GM19452 (cell line): ENCODE measurements around the gene SLX4IP.
A peak's percentile ranks its signal among the peaks of the same experiment; 100 is the strongest.

ENCODE experiments used
- ATAC-seq: cut with Tn5 transposase; IDR thresholded peaks from one replicate; pipeline ENCODE4 v1.9.1; 2021; ENCODE audit not compliant: unreplicated experiment

The SLX4IP gene

GRCh38 chr20:10547276-10548114, 112.4 kb downstream of the SLX4IP start:
- no peak for ATAC-seq

DNA sequence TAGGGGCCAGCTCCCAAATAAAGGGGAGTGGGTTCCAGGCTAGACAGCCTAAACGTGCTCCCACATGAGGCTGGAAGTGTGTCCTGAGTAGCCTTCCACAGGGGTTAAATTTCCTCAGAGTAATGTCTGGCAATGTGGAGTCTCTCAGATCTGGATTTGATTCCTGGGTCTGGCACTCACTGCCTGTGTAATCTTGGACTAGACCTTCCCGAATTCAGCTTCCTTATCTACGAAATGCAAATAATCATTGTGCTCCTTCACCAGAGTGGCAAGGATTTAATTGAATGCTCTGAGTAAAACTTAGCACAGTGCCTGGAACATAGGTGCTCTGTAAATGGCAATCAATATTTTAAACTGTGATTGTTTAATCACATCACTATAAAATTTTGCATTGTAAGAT, 114.4 kb downstream of the SLX4IP start:
- no peak for ATAC-seq

GRCh38 chr20:10550204-10551118, 115.4 kb downstream of the SLX4IP start:
- no peak for ATAC-seq

DNA sequence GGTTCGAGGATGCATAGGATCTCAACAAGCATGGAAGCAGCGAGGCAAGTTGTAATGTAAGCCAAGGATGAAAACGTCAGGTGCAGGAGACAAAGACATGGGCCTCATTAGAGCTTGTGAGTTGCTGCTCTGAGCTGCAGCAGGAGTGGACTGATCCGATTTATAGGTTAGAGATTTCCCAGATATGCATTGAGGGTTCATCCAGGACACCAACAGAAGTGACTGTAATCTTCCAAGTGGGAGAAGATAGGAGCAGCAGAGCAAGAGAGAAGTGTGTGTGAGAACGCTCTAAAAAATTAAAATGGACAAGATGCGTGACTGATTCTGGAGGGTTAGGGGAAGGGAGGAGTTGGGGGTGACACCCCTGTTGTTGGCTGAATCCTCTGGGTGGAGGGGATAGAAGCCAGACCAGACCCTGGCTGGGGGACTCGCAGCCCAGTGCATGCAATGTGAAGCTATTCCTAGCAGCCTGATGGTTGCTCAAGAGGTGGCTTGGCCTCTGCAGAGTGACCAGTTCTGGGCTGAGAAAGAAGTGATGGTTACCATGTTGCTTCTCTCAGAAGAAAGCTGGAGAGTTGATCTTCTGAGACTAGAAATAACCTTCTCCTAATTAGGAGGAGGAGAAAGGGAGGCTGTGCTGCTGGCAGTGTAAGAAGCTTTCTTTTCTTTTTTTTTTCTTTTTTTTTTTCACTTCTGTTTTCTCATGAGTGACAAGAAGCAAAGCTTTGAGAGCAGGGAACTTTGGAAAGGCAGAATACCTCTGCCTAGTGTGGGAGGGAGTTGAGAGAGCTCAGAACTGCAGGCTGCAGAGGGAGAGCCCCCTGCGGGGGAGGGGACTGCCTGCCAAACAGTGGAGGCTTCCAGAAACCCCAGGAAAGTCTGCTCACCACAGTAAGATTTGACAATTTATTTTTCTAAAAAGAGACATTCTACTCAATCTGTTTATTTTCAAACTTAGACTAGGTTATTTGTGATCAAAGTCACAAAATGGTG, 116.9 kb downstream of the SLX4IP start:
- no peak for ATAC-seq

DNA sequence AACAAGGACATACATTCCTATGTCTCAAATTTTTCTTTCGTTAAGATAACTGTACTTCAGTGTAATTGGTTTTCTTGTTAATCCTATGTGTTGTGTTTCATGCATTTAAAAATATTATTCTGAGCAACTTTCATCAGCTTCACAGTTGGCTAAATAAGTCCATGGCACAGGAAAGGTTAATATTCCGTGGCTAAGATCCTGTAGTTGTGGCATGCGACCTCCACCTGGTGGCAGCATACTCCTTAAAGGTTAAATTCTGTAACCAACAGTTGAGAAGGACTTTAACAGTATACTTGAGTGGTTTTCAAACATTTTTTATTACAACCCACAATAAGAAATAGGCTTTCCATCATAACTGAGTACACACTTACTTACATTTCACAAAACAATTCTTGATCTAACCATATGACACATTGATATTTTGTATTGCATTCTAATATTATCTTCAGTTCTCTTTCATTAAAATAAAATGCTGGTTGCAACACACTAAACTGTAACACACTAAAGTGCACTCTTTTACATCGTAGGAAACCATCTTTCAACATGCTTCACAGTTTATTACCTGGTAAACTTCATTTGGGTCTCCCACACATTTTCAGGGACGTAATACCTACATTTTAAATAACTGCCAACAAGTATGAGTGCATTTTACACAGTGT, 118.3 kb downstream of the SLX4IP start:
- ATAC-seq, result peak; percentile 68

DNA sequence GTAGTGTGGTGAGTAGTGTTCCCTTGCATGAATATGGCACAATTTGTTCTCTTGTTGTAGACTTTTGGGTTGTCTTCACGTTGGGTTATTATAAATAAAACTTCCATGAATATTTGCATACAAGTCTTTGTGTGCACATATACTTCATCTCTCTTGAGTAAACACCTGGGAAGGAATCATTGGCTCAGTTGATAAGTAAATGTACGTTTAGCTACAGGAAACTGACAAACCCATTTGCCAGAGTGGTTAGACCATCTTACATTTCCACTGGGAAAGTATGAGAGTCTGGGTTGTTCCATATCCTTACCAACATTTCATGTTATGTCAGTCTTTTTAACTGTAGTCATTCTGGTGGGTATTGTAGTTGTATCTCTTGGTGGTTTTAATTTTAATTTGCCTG, 119.2 kb downstream of the SLX4IP start:
- no peak for ATAC-seq

GRCh38 chr20:10555393-10555792, 120.3 kb downstream of the SLX4IP start:
- ATAC-seq, result no peak

- ATAC-seq, result no peak
Observed at GRCh38 chr20:10555865-10556308, 120.8 kb downstream of the SLX4IP start.

- no peak for ATAC-seq
Observed at GRCh38 chr20:10556519-10557083, 121.5 kb downstream of the SLX4IP start.

- ATAC-seq, result no peak
Observed at GRCh38 chr20:10557685-10558084, 122.6 kb downstream of the SLX4IP start.

GRCh38 chr20:10558635-10559187, 123.6 kb downstream of the SLX4IP start:
- peak; percentile 80 for ATAC-seq

- no peak for ATAC-seq
Observed at GRCh38 chr20:10559266-10559665, 124.2 kb downstream of the SLX4IP start.

- no peak for ATAC-seq
Observed at GRCh38 chr20:10560686-10561085, 125.6 kb downstream of the SLX4IP start.

GRCh38 chr20:10561302-10561701, 126.2 kb downstream of the SLX4IP start:
- no peak for ATAC-seq

DNA sequence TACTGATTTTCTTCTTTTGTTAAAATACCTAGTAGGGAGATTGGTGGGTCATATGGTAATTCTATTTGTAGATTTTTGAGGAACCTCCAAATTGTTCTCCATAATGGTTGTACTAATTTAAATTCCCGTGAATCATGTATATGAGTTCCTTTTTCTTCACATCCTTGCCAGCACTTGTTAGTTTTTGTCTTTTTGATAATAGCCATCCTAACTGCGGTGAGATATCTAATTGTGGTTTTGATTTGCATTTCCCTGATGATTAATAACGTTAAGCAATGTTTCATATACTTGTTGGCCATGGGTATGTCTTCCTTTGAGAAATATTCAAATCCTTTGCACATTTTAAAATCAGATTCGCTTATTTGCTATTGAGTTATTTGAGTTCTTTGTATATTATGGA, 127.8 kb downstream of the SLX4IP start:
- no peak for ATAC-seq

DNA sequence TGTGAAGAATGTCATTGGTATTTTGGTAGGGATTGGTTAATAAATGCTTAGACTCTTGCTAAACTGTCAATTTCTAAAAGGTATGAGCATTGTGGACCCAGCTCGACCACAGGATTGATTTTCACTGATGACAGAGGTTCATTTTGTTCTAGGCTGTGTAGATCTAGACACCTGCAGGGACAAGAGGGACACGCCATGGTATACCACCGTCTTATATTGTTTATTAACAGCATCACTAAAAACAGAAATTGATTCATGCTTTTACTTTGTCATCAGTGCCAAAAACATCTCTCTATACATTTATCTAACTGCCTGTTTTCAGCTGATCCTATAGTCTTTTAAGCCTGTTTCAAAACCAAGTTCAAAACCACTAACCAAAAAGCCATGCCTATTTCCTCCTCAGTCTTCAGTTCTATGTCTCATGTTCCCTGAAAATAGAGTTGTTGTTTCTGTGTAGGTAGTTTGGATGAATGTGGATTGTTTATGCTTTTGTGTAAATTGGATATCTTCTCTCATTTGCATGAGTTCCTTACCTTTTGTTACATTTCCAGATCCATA, 128.9 kb downstream of the SLX4IP start:
- no peak for ATAC-seq

DNA sequence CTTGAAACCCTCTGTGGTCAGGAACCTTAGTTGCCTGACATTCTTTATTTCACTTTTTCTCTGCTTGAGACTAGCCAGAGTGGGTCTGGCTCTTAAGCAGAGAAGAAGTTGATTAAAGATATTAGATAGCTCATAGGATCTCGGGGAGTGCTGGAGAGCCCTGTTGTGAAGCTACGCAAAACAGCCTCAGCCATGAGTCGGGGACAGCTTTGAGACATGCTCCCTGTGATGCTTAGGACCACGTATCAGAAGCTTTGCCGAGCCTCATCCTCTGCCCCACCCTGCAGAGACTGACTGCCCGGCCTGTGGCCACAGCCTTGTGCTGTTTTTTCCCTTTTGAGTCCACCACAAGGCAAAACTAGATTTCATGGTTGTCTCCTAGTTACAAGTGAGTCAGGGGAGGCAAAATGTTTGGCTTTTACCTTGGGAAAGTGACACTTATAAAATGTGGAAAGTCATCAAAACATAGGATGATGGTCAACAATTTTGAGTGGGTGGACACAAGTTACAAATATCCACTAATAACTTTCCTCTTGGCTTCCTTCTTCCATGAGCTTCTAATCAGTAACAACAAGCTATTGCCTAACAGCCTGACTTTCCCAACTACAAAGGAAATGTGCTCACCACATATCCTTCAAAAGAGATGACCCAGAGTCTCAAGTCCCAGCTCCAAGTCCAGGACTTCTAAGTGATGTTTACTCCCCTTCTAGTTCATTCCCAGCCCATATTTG, 130.3 kb downstream of the SLX4IP start:
- ATAC-seq, result no peak
